Measurements from ENCODE around the gene CROCC2.

CROCC2 gene

GRCh38 chr2:240894836-240895558, 11.1 kb upstream of the CROCC2 start:
- no peak for TF ChIP-seq CTCF (IDR thresholded peaks at IDR 0.05)
- DNase-seq, result no peak
- peaks cover 5% of the 10 kb centered on the region for H3K4me1 Mint-ChIP-seq
- H3K4me3 Mint-ChIP-seq, result no peak overlapping the region
- H3K27me3 Mint-ChIP-seq (ENCODE audit: low read depth, poor library complexity), result no peaks in the 10 kb centered on the region
- H3K9me3 Mint-ChIP-seq, result no peaks in the 10 kb centered on the region
- H3K36me3 Mint-ChIP-seq (ENCODE audit: low read depth), result no peaks in the 10 kb centered on the region
- H3K27ac Mint-ChIP-seq, result no peak overlapping the region

GRCh38 chr2:240895656-240896388, 10.3 kb upstream of the CROCC2 start, which contains the start of gene MAB21L4:
MAB21L4 (minus strand) TSS chr2:240896156; CDS start chr2:240895997, 159 bp downstream.
- peaks cover 5% of the 10 kb centered on the region for H3K4me1 Mint-ChIP-seq

GRCh38 chr2:240896394-240896793, 9.7 kb upstream of the CROCC2 start:
- H3K4me3 Mint-ChIP-seq, result no peak overlapping the region
- peaks cover 8% of the 10 kb centered on the region for H3K9me3 Mint-ChIP-seq
- no peak overlapping the region for H3K27ac Mint-ChIP-seq
- H3K4me1 Mint-ChIP-seq, result peaks cover 5% of the 10 kb centered on the region
- H3K27me3 Mint-ChIP-seq (ENCODE audit: low read depth, poor library complexity), result peaks cover 3% of the 10 kb centered on the region
- DNase-seq, result no peak
- no peak for TF ChIP-seq CTCF (IDR thresholded peaks at IDR 0.05)
- no peaks in the 10 kb centered on the region for H3K36me3 Mint-ChIP-seq (ENCODE audit: low read depth)

More at GRCh38 chr2:240895656-240896388, 10.3 kb upstream of the CROCC2 start, which contains the start of gene MAB21L4:
- no peak for DNase-seq
- no peak within 1 kb of the TSS for H3K27ac Mint-ChIP-seq
- no peak within 1 kb of the TSS for H3K4me3 Mint-ChIP-seq
- no peaks in the 10 kb centered on the region for H3K36me3 Mint-ChIP-seq (ENCODE audit: low read depth)
- H3K9me3 Mint-ChIP-seq, result peaks cover 4% of the 10 kb centered on the region
- TF ChIP-seq CTCF (IDR thresholded peaks at IDR 0.05), result no peak
- peaks cover 3% of the 10 kb centered on the region for H3K27me3 Mint-ChIP-seq (ENCODE audit: low read depth, poor library complexity)

GRCh38 chr2:240896871-240897692, 9.1 kb upstream of the CROCC2 start:
- H3K27me3 Mint-ChIP-seq (ENCODE audit: low read depth, poor library complexity), result peaks cover 3% of the 10 kb centered on the region
- H3K4me3 Mint-ChIP-seq, result no peak overlapping the region
- DNase-seq, result no peak
- no peaks in the 10 kb centered on the region for H3K36me3 Mint-ChIP-seq (ENCODE audit: low read depth)
- no peak for TF ChIP-seq CTCF (IDR thresholded peaks at IDR 0.05)
- no peak overlapping the region for H3K27ac Mint-ChIP-seq
- peaks cover 15% of the 10 kb centered on the region for H3K9me3 Mint-ChIP-seq
- H3K4me1 Mint-ChIP-seq, result peaks cover 5% of the 10 kb centered on the region

GRCh38 chr2:240898108-240898730, 7.9 kb upstream of the CROCC2 start:
- peaks cover 3% of the 10 kb centered on the region for H3K27me3 Mint-ChIP-seq (ENCODE audit: low read depth, poor library complexity)
- no peak overlapping the region for H3K4me3 Mint-ChIP-seq
- no peak for TF ChIP-seq CTCF (IDR thresholded peaks at IDR 0.05)
- peaks cover 5% of the 10 kb centered on the region for H3K4me1 Mint-ChIP-seq
- peaks cover 20% of the 10 kb centered on the region for H3K9me3 Mint-ChIP-seq
- no peak for DNase-seq
- H3K27ac Mint-ChIP-seq, result no peak overlapping the region
- no peaks in the 10 kb centered on the region for H3K36me3 Mint-ChIP-seq (ENCODE audit: low read depth)
